Activated CD8-positive, alpha-beta T cell treated with anti-CD3 and anti-CD28 coated beads for 36 hours (primary cell): ENCODE results near the gene SURF2. TPM values are rescaled to one million over a fixed set of nuclear protein-coding genes. Genes with fewer than 3 reads are reported as not detected.

Source experiments
- ATAC-seq: fragments of 200-7000 bp; cut with Tn5 transposase; one replicate; pipeline ENCODE4 v1.10.0; 2021; ENCODE audit warnings: mild to moderate bottlenecking, moderate library complexity
- CTCF ChIA-PET: fragments of 350-600 bp; sonication (Branson Sonifier 250); formaldehyde crosslinking; loops from one replicate; lab custom pipeline; 2021; ENCODE audit warnings: antibody characterized with exemption; lab: Charles Lee
- POLR2A ChIA-PET: fragments of 350-600 bp; sonication (Branson Sonifier 250); formaldehyde crosslinking; loops from one replicate; lab custom pipeline; 2021; ENCODE audit warnings: antibody characterized with exemption; lab: Charles Lee
- DNase-seq: peaks from one replicate; pipeline ENCODE4 v3.0.0-alpha.2; 2020
- H3K27ac Mint-ChIP-seq: one replicate; pipeline ENCODE4 v1.8.0; 2021; ENCODE audit warnings: mild to moderate bottlenecking, mixed read lengths
- H3K27me3 Mint-ChIP-seq: one replicate; pipeline ENCODE4 v1.8.0; 2021; ENCODE audit warnings: mixed read lengths
- H3K36me3 Mint-ChIP-seq: one replicate; pipeline ENCODE4 v1.8.0; 2021; ENCODE audit warnings: low read depth, mixed read lengths
- H3K4me1 Mint-ChIP-seq: one replicate; pipeline ENCODE4 v1.8.0; 2021; ENCODE audit warnings: low read depth, mixed read lengths
- H3K4me3 Mint-ChIP-seq: one replicate; pipeline ENCODE4 v1.8.0; 2021; ENCODE audit warnings: mild to moderate bottlenecking, moderate library complexity, mixed read lengths
- H3K9me3 Mint-ChIP-seq: one replicate; pipeline ENCODE4 v1.8.0; 2021; ENCODE audit warnings: mixed read lengths
- intact Hi-C: fragments of 100-400 bp; cut with micrococcal nuclease; formaldehyde crosslinking; loops from one replicate; pipeline ENCODE4 v1.10.0; 2022
- total RNA-seq, 2 experiments: library from RNA; stranded (reverse); gene quantifications; one replicate each; pipeline ENCODE4 v1.2.3, GENCODE V29; 2021
- TF ChIP-seq, protein P1 (sequence below): fragments of 200-600 bp; IDR thresholded peaks from one replicate; pipeline ENCODE4 v1.8.0; 2022; ENCODE audit warnings: antibody characterized with exemption, mild to moderate bottlenecking

Gene SURF2
- total RNA-seq, 2 experiments from 2014 or later, result 14.6 to 21.5 TPM

DNA sequence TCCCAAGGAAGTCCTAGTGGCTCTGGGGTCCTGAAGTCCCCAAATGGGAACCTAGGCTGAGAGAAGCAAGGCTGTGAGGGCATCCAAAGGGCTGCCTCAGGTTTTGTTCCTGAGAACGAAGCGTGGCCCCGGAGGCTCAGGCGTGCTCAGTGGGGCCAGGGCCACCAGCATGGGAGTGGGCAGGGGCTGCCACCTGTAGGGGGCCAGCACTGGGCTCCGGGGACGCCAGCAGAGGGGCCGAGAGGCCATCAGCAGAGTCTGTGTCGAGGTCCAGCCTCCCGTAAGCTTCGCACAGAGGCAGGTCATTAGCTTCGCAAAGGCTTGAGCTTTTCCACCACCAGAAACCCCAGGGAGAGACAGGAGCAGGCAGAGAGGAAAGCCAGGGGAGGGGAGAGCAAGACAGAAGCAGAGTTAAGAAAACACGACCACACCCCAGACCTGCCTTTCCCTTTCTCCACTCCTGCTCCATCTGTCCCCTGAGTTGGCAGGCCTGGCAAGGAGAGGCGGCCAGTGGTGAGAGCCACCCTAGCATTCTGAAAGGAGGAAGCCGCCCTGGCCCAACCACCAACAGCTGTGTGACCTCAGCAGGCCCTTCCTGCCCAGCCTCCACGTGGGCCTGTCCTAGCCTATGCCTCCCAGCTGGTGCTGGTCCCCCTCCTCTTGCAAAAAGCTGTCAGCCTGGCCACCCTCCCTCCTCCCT, 14.8 kb upstream of the SURF2 start:
- Mint-ChIP-seq H3K4me3 (no peak overlapping the region), H3K36me3 (peaks cover 57% of the 10 kb centered on the region), H3K9me3 (no peaks in the 10 kb centered on the region), H3K4me1 (peaks cover 34% of the 10 kb centered on the region), H3K27ac (peak overlapping the region; percentile 34), H3K27me3 (no peaks in the 10 kb centered on the region)
- ChIA-PET CTCF (interaction anchor here (1.0 to 2.8 kb wide), 4 partner anchors 9 to 155 kb away, joined by 4 to 9 read pairs (median 4); no protein-coding TSS in a partner anchor), POLR2A (interaction anchor here (1.1 to 24.9 kb wide), 3 partner anchors 20 to 118 kb away, joined by 4 to 872 read pairs (median 4); partner anchors contain the start of genes CACFD1, MED22, RPL7A and SURF1)
- intact Hi-C loops, result no loop called here
- ATAC-seq (no peak), DNase-seq (no peak)
- TF ChIP-seq, protein P1, sequence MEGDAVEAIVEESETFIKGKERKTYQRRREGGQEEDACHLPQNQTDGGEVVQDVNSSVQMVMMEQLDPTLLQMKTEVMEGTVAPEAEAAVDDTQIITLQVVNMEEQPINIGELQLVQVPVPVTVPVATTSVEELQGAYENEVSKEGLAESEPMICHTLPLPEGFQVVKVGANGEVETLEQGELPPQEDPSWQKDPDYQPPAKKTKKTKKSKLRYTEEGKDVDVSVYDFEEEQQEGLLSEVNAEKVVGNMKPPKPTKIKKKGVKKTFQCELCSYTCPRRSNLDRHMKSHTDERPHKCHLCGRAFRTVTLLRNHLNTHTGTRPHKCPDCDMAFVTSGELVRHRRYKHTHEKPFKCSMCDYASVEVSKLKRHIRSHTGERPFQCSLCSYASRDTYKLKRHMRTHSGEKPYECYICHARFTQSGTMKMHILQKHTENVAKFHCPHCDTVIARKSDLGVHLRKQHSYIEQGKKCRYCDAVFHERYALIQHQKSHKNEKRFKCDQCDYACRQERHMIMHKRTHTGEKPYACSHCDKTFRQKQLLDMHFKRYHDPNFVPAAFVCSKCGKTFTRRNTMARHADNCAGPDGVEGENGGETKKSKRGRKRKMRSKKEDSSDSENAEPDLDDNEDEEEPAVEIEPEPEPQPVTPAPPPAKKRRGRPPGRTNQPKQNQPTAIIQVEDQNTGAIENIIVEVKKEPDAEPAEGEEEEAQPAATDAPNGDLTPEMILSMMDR, result no peak

DNA sequence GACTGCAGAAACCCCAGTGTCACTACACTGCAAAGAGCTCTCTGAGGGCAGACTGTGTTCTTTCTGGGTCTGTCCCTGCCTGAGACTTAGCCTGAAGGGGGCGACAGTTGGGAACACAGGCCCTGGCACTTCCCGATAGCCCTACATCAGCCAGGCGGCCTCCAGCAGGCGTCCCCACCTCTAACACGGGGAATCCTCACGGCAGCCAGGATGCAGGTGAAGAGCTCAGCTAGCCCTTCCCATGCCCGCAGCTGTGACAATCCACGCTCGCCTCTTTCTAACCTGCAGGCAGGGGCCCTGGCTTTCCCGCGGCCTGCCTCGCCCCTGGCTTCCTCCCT, 14.3 kb upstream of the SURF2 start:
- H3K27ac Mint-ChIP-seq, result peak overlapping the region; percentile 34
- POLR2A ChIA-PET, result interaction anchor here (1.1 to 24.9 kb wide), 3 partner anchors 19 to 118 kb away, joined by 4 to 872 read pairs (median 4); partner anchors contain the start of genes CACFD1, MED22, RPL7A and SURF1
- no peaks in the 10 kb centered on the region for H3K27me3 Mint-ChIP-seq
- TF ChIP-seq, protein P1, result no peak
- peaks cover 57% of the 10 kb centered on the region for H3K36me3 Mint-ChIP-seq
- intact Hi-C loops, result no loop called here
- ATAC-seq, result no peak
- no peaks in the 10 kb centered on the region for H3K9me3 Mint-ChIP-seq
- H3K4me1 Mint-ChIP-seq, result peaks cover 39% of the 10 kb centered on the region
- DNase-seq, result no peak
- no peak overlapping the region for H3K4me3 Mint-ChIP-seq
- CTCF ChIA-PET, result interaction anchor here (1.0 to 2.8 kb wide), 5 partner anchors 9 to 156 kb away, joined by 4 to 9 read pairs (median 5); partner anchors contain the start of genes SURF1 and SURF2

DNA sequence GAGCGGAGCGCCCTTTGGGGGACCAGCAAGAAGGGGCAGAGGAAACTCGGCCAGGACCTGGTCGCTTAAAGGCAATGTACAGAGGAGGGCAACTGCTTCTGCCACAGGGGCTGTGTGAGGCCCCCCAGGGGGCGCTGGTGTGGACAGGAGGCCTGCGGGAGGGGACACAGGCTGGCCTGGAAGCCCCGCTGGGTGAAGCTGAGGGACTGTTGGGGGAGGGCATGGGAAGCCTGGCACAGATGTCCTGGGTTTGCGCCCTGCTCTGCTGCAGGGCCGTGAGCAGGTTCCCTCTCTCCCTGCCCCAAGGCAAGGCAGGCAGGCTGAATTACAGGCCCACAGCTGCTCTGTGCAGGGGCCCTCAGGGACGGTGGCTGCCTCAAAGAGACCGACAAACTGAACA, 13.8 kb upstream of the SURF2 start:
- TF ChIP-seq, protein P1, result no peak
- H3K4me3 Mint-ChIP-seq, result no peak overlapping the region
- ATAC-seq (no peak), DNase-seq (no peak)
- H3K9me3 Mint-ChIP-seq, result no peaks in the 10 kb centered on the region
- no peak overlapping the region for H3K27ac Mint-ChIP-seq
- peaks cover 58% of the 10 kb centered on the region for H3K36me3 Mint-ChIP-seq
- ChIA-PET POLR2A (interaction anchor here (1.1 to 24.9 kb wide), 3 partner anchors 19 to 117 kb away, joined by 4 to 872 read pairs (median 4); partner anchors contain the start of genes CACFD1, MED22, RPL7A and SURF1), CTCF (interaction anchor here (1.2 to 2.8 kb wide), 3 partner anchors 12 to 28 kb away, joined by 5 to 9 read pairs (median 7); partner anchors contain the start of genes SURF1 and SURF2)
- intact Hi-C loops, result no loop called here
- H3K27me3 Mint-ChIP-seq, result no peaks in the 10 kb centered on the region
- peaks cover 40% of the 10 kb centered on the region for H3K4me1 Mint-ChIP-seq

DNA sequence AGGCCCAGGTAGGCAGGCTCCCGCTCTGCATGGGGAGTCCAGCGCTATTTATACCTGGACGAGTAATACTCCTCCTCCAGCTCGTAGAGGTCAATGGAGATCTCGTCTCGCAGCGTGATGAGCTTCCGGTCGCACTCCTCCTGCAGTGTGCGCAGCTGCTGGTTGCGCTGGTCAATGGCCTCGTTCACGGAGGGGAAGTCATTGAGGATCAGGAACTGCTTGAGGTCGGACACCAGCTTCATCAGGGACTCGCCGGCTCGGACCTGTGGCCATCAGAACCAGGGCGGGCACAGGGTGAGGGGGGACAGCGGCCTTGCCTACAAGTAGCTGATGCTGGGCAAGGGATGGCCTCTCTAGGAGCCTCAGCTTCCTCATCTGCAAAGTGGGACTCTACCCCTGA, 12.3 kb upstream of the SURF2 start:
- H3K27ac Mint-ChIP-seq, result no peak overlapping the region
- no peaks in the 10 kb centered on the region for H3K27me3 Mint-ChIP-seq
- POLR2A ChIA-PET, result interaction anchor here (0.8 to 24.9 kb wide), 2 partner anchors 17 to 73 kb away, joined by 3 to 872 read pairs; partner anchors contain the start of genes MED22, RPL7A, SURF1 and SURF2
- ATAC-seq, result no peak
- CTCF ChIA-PET, result interaction anchor here (2.8 kb wide), 1 partner anchor 14 kb away, joined by 9 read pairs; no protein-coding TSS in a partner anchor
- no peak for DNase-seq
- intact Hi-C loops, result no loop called here
- TF ChIP-seq, protein P1, result no peak
- peaks cover 42% of the 10 kb centered on the region for H3K4me1 Mint-ChIP-seq
- peaks cover 66% of the 10 kb centered on the region for H3K36me3 Mint-ChIP-seq
- no peaks in the 10 kb centered on the region for H3K9me3 Mint-ChIP-seq
- H3K4me3 Mint-ChIP-seq, result no peak overlapping the region

DNA sequence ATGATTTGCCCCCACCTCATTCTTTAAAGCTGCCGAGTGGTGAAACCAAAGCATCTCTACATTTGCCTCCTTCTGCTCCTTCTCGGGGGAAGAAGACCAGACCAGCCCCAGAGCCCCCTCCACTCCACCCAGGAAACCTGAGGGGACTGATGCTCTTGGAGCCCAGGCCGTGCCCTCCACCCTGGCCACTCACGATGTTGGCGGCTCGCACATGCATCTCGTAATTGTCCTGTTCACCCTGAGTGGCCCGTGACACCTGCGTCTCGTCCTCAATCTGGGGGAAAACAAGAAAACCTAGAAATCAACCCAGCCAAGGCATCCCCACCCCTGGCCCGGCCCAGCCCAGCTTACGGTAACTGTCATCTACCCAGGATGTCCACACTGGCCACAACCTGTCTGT, 11.4 kb upstream of the SURF2 start:
- ChIA-PET POLR2A (interaction anchor here (24.9 kb wide), 1 partner anchor 16 kb away, joined by 872 read pairs; the partner anchor contains the start of genes MED22, RPL7A, SURF1 and SURF2), CTCF (no interaction called here)
- Mint-ChIP-seq H3K4me3 (no peak overlapping the region), H3K27ac (no peak overlapping the region), H3K27me3 (no peaks in the 10 kb centered on the region), H3K4me1 (peaks cover 42% of the 10 kb centered on the region), H3K36me3 (peaks cover 66% of the 10 kb centered on the region), H3K9me3 (no peaks in the 10 kb centered on the region)
- no peak for ATAC-seq
- intact Hi-C loops, result no loop called here
- DNase-seq, result no peak
- TF ChIP-seq, protein P1, result no peak
